ENCODE results near the gene DCDC2B.
"Not testable (repeated sequence)": the region's sequence is repeated elsewhere in the genome, so short reads cannot be mapped to it uniquely, and the experiment has no call there.

The DCDC2B gene

DNA sequence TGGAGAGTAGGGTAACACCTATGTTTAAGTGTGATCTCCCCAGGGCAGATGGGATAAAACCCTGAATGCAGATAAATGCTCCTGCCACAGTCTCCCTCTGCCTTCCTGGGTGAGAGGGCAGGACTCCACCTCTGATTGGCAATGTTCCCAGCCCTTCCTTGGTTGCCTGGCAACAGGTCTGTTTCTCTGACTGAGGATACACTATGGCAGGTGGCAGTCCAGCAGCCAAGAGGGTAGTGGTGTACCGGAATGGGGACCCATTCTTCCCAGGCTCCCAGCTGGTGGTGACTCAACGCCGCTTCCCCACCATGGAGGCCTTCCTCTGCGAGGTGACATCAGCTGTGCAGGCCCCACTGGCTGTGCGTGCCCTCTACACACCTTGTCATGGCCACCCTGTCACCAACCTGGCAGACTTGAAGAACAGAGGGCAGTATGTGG lies at the start of gene DCDC2B:
TSS of gene DCDC2B (plus strand) at position 199 of the 438 bp plus-strand sequence. CDS start at position 204, 5 bp downstream.
- peak; percentile 83 to 94 (median 91) for DNase-seq

DNA sequence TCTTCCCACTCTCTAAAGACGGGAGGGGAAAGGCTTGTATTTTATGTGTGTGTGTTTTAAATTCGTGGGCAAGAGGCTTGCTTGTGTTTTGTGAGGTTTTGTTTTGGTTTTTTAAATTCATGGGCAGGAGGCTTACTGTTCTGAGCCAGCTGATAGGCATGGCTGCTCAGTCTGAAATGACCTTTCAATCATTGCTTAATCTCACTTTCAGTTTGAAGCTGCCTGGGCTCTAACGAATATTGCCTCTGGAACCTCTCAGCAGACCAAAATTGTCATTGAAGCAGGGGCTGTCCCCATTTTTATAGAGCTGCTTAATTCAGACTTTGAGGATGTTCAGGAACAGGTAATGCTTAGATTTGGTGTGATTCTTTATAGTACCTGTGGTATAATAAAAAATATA lies 49.7 kb upstream of the DCDC2B start:
- no peak for DNase-seq

DNA sequence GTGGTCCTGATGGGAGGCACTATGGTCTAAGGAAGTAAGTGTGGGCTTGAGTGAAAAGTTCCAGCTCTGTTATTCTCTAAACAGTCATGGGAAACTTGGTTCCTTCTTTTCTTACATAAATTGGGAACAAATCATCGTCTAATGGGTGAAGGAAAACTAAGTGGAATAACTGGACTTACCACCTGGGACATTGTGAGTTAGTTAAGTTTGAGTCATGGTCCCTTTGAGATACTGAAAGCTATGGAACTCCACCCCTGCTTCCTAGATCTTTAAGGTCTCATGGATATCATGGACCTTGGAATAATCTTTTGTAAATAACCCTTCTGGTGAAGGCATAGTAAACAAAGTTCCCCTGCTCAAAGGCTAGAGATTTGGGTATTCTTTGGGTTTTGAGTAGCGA lies 45.5 kb upstream of the DCDC2B start:
- DNase-seq, result no peak

DNA sequence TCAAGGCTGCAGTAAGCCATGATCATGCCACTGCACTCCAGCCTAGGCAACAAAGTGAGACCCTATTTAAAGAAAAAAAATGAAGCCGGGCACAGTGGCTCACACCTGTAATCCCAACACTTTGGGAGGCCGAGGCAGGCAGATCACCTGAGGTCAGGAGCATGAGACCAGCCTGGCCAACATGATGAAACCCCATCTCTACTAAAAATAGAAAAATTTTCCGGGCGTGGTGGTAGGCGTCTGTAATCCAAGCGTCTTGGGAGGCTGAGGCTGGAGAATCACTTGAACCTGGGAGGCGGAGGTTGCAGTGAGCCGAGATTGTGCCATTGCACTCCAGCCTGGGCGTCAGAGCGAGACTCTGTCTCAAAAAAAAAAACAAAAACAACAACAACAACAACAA lies 43.3 kb upstream of the DCDC2B start:
- DNase-seq, result not testable (repeated sequence)

DNA sequence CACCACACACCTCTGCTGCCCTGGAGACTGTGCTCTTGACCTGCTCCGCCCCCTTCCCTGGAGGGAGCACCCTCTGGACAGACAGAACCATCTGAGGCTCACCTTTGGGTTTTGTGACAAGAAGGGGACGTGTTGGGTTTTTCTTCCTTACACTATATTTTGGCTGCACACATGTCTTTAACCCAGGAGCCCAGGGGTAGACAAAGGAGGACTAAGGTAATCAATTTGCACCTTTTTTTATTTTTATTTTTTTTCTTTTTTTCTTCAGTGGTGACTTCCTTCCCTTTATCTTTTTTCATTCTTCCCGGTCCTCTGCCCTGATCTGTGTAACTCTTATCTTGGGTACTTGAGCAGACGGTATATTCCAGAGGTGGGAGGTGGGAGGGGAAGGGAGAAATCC lies 37.9 kb upstream of the DCDC2B start:
- DNase-seq, result no peak

DNA sequence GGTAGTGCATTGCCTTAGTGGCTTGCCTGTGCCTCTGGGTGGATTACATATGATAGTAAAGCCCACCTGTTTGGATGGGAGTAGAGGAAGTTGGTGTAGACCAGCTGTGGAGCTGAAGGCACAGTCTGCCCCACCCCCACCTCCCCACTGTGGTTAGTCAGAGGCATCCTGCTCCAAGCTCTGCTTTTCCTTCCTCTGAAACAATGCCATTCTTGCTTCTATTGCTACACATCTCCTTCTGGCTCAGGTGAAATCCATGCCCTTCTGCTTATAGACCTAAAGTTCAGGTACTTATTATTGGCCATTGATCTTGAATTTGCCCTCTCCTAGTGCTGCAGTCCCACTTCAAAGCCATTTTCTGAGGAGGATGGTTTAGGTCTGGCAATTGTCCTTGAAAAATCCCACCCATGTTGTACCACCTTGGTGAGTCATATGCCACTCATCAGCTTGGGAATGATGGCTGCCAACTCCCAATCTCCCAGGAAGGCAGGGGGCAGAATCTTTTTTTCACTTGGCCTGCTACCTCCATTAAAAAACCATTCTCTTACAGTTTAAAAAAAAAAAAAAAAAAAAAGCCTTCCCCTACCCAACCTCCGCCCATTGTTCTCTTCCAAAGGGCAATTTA lies 36.2 kb upstream of the DCDC2B start:
- no peak for DNase-seq

DNA sequence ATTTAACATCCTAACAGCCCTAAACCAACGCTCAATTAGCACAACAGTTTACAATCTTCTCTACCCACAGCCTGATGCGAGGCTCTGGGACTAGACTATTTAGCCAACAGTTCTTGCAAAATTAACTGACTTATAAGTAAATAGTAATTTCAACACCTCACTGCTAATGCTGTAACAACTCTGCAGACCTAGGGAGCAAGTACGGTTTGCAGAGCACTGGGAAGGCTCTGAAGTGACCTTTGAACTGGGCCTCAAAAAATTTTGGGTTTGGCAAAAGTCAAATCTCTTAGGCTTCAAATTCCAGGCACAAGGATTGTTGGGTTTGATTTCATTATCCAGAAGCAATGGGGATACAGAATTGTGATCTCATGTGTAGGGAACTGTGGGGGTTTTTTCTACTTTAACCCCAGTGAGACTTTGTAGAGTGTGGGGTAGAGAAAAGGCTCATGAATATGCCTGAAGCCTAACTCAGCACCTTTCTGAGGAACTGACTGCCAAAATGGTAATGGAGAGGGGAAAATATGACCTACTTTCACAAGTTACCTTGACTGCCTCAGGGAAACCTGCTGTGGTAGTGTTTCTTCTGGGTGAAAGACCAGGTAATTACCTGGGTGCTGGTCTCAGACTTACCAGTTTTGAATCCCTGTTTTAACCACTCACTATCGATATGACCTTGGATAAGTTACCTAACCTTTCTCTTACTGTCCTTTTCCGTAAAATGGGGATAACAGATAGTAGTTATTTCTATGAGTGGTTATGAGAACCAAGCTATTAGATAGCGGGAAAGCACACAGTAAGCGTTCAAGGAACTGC lies 30.3 kb upstream of the DCDC2B start:
- DNase-seq, result no peak

DNA sequence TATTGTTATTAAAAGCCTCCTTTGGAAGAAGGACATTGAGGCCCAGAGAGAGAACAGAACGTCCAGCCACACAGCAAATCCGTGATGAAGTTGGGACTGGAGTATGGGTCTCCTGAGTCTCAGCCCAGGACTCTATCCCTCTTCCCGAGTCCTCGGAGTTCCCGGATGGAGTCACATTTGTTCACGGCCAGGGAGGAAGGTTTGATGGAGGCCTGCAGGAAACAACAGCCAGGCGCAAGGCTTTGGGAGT lies 29.8 kb upstream of the DCDC2B start:
- no peak for DNase-seq

DNA sequence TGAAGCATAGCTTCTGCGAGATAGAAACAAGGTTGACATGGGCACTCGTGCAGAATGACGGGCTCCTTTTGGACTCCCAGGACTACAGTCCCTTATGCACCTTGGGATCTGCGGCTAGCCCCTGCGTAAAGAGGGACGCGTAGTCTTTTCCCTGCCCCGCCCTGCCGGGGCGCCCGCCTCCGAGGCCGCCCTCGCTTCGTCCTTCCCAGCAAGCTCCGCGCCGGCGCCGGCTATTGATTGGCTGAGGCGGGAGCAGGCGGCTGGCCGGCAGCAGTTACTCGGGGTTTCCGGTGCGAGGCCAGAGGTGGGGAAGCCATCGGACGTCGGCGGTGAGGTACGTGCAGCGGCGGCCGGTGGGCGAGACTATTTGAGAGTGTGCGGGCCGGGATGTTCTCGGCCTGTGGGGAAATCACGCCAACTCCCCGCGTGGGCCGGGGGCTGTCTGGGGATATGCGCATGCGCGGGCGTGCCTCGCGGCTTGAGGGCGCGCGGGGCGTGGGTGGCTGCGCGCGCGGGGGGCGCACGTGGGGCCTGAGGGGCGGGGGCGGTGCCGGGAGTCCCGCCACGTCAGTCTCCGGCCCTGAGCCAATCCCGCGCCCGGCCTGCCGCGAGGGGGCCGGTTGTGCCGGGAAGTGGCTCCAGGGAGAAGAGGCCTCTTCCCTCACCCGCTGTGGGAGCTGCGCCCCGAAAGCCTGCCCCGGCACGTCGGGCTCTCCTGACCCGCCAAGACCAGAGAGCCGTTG lies 29.3 kb upstream of the DCDC2B start, which contains the start of gene TXLNA:
TSS of gene TXLNA (plus strand) at position 233 of the 743 bp plus-strand sequence. CDS start 671 bp downstream, outside the sequence.
- peak; percentile 89 to 96 (median 95) for DNase-seq

DNA sequence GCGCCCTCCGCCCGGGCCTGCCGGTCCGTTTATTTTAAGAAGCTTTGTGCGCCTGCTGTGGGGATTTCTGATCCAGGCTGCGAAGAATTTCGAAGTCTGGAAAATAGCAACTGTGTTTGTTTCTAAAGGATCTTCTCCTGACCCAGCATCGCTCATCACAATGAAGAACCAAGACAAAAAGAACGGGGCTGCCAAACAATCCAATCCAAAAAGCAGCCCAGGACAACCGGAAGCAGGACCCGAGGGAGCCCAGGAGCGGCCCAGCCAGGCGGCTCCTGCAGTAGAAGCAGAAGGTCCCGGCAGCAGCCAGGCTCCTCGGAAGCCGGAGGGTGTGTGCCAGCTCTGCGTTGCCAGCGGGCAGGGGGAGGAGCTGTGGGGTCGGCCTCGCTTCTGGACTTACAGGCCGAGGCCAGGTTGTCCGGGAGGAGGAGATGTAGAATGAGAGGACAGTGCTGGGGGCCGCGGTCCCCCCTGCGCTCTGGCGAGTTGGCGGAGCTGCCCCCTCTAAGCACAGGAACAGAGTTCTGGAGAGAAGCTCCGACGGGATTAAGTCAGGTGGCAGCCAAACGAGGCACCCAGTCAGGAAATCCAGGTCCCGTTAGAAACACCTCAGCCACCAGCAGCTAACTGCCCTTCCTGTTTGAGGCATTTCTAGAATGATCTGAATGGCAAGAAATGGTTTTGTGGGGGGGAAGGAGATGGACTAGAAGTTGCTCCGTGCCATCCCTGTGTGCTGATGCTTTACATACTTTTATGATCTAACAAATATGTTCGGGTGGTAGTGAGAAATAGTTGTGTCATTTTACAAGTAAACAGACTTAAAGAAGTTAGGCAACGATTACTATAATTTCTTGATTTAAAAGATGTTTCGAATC lies 28.5 kb upstream of the DCDC2B start:
- peak in 2 of 3 experiments; percentile 52 to 67 for DNase-seq

DNA sequence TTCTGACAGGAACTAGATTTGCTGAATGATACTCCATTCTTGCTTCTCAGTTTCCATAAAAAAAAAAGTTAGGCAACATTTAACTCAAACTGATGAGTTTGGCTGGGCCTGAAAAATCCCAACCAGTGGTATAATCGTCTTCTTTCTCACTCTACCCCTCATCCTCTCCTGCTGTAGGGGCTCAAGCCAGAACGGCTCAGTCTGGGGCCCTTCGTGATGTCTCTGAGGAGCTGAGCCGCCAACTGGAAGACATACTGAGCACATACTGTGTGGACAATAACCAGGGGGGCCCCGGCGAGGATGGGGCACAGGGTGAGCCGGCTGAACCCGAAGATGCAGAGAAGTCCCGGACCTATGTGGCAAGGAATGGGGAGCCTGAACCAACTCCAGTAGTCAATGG lies 27.8 kb upstream of the DCDC2B start:
- no peak for DNase-seq

DNA sequence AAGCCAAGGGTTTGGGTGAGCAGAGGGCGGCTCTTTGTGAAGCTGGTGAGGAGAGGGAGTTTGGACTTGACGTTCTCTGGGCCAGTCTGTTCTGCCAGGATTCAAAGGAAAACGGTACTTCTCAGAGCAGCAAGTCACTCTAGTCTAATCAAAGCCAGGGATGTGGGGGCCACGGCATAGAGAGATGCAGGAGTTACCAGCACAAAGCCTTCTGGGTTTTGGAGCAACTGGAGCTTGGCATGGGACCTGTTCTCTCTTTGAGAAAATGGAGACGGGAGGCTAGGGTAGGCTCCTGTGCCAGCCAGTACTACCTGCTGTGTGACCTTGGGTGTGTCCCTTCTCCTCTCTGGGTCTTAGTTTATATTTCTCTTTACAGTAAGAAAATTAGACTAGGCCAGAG lies 27.3 kb upstream of the DCDC2B start:
- DNase-seq, result no peak

DNA sequence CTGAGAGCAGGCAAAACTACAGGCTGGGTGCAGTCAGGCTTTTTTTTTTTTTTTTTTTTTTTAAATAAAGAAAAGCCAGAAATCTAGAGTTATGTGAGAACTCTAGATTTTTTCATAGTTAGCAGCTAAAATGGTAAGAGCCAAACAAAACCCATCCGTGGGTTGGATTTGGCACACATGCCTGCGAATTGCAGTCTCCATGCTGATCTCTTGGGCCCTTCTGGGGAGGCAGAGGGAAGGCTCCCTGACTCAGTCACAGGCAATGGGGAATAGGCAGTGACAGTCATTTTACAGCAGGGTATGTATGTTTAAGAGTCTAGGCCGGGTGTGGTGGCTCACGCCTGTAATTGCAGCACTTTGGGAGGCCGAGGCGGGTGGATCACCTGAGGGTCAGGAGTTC lies 26.8 kb upstream of the DCDC2B start:
- no peak for DNase-seq

DNA sequence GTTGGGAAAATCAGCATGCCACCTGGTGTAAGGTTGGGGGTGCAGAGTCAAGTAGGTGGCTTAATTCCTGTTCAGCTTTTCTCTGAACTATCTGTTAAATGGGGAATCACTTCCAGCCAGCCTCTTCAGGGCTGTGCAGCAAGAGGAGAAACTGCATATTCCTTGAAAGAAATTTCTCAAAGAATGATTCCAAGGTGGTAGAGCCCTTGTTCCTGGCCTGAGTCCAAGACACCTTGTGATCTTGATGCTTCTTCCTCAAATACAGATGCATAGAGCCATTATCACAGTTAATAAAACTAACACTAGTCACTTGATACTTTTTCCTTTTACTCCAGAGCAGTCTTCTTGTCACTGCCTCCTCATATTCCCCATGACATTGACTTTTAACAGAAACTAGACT lies 24.2 kb upstream of the DCDC2B start:
- DNase-seq, result no peak

DNA sequence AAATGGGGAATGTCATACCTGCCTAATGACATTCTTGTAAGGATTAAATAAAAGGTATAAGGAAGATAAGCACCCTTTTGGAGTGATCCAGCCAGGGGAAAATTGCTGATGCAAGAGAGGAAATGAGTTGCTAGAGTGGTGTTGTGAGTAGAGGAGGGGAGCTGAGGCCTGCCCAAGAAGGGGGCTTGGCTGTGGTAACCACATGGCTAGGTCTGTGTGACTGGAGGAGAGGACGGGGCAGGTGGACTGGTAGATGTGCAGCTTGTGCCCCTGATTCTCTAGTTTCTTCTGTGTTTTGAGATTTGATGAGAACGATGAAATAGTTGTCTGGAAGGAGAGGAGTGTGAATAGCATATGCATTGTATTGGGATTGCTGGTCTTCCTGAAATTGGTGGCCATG lies 22.8 kb upstream of the DCDC2B start:
- no peak for DNase-seq

DNA sequence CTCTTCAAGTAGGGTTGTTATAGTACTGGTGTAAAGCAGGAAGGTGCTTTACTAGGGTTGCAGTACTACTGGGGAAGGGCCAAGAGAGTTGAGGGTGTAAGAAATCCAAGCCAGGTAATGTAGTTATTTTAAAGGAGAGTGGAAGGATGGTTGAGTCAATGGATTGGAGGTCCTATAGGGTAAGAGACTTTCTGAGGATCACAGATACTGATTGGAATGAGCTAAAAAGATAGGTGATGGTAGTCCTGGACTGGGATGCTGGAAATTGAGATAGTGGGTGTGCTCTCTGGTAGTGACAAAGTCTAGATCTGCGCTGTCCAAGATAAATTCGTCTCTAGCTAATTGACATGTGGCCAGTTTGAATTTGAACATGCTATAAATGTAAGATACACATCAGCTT lies 22.4 kb upstream of the DCDC2B start:
- DNase-seq, result no peak

DNA sequence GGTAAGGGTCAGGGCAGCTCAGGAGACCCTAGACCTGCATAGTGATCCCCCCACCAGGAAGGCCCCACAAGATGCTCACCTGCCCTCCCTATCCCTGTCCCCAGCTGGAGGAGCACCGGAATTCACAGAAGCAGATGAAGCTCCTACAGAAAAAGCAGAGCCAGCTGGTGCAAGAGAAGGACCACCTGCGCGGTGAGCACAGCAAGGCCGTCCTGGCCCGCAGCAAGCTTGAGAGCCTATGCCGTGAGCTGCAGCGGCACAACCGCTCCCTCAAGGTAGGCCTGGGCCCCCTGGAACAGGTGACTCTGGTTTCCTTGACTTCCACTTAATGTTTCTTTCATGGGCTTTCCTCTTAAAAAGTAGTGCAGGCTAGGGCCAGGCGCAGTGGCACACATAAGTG lies 21.0 kb upstream of the DCDC2B start:
- DNase-seq, result no peak

DNA sequence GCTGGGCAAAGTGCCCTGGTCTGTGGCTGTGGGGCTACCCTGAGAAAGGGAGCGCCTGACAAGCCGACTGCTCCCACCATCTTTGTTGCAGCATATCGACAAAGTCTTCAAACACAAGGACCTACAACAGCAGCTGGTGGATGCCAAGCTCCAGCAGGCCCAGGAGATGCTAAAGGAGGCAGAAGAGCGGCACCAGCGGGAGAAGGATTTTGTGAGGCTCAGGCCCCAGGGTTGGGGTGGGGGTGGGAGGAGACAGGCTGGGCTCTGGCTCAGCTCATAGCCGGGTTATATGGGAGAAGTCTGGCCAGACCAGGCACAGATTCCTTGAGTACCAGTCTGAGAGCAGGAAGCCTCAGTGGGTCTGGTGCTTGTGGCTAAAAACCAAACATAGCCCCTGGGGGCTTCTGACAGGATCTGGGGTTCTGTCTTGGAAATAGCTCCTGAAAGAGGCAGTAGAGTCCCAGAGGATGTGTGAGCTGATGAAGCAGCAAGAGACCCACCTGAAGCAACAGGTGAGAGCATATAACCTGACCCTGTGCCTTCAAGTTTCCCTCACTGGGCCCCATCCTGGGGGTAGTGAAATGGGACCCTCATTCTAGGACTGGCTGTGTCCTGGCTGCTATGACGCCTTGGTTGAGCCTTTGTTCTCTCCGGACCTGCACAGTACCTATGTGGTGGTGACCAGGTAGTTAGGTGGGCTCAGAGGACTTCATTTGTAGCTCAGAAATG lies 16.5 kb upstream of the DCDC2B start:
- DNase-seq, result no peak

DNA sequence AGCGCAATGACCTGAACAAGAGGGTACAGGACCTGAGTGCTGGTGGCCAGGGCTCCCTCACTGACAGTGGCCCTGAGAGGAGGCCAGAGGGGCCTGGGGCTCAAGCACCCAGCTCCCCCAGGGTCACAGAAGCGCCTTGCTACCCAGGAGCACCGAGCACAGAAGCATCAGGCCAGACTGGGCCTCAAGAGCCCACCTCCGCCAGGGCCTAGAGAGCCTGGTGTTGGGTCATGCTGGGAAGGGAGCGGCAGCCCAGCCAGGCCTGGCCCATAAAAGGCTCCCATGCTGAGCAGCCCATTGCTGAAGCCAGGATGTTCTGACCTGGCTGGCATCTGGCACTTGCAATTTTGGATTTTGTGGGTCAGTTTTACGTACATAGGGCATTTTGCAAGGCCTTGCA lies 13.9 kb upstream of the DCDC2B start:
- DNase-seq, result no peak

DNA sequence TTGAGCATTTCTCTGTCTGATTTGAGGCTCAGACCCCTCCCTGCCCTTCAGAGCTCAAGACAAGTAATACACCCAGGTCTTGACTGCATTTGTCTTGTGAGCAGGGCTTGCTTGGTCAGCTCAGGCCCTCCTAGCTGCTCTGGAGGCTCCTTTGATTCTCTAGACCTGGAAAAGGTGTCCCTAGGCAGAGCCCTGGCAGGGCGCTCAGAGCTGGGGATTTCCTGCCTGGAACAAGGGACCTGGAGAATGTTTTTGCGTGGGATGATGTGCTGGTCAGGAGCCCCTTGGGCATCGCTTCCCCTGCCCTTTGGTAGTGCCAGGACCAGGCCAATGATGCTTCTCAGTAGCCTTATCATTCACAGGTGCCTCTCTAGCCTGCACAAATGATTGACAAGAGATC lies 13.4 kb upstream of the DCDC2B start:
- no peak for DNase-seq

DNA sequence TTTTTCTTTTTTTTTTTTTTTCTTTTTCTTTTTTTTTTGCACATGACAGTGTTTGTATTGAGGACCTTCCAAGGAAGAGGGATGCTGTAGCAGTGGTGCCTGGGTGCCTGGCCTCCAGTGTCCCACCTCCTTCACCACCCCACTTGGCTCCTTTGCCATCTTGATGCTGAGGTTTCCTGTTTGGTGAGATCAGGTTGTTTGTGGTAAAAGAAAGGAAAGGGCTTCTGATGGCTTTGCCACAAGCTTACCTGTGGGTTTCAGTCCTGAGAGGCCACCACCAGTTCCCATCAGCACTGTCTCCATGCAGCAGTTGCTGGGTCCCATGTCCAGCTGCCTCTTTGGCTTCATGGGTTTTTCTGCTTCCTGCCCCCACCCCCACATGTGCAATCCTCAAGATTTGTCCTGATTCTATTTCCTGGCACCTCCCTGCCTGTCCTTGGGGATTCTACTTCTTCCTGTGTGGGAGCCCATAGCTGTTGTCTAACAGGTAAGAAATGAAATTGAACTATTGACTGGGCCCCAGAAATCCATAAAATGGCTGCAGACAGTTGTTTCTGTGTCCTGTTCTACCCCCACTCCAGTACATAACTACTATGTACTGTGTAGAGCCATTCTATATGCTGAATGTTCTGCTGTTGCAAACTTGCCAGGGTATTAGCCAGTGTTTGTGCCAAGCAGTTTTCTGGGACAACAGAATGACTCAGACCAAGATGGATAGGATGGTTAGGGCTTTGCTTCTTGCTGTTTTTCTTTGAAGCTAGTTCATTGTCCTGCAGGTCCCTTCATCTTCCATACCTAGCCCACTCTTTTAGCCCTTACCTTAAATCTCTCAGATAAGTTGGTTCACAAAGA lies 12.7 kb upstream of the DCDC2B start:
- no peak for DNase-seq
